HG03135 (cell line): ENCODE results near the gene AFF3.
"Not testable (repeated sequence)": the region's sequence is repeated elsewhere in the genome, so short reads cannot be mapped to it uniquely, and the experiment has no call there.

Source experiments
- ATAC-seq: cut with Tn5 transposase; IDR thresholded peaks from one replicate; pipeline ENCODE4 v1.9.1; 2021; ENCODE audit warnings: mild to moderate bottlenecking, moderate library complexity; ENCODE audit not compliant: unreplicated experiment

Gene AFF3

GRCh38 chr2:99974682-99975375 is 167.6 kb downstream of the AFF3 start:
- ATAC-seq: no peak

GRCh38 chr2:99974275-99974674 is 168.1 kb downstream of the AFF3 start:
- ATAC-seq: no peak

GRCh38 chr2:99971326-99971900 is 171.0 kb downstream of the AFF3 start:
- ATAC-seq: no peak

- no peak for ATAC-seq
Observed at GRCh38 chr2:99970292-99970868, 172.0 kb downstream of the AFF3 start.

GRCh38 chr2:99961196-99961913 is 181.0 kb downstream of the AFF3 start:
- no peak for ATAC-seq

GRCh38 chr2:99960790-99961189 is 181.6 kb downstream of the AFF3 start:
- no peak for ATAC-seq

GRCh38 chr2:99960291-99960690 is 182.1 kb downstream of the AFF3 start:
- no peak for ATAC-seq

GRCh38 chr2:99959261-99960014 is 183.0 kb downstream of the AFF3 start:
- no peak for ATAC-seq

GRCh38 chr2:99957332-99958133 is 184.9 kb downstream of the AFF3 start:
- no peak for ATAC-seq

GRCh38 chr2:99956232-99957030 is 186.0 kb downstream of the AFF3 start:
- no peak for ATAC-seq

GRCh38 chr2:99953750-99954149 is 188.6 kb downstream of the AFF3 start:
- ATAC-seq: no peak

- no peak for ATAC-seq
Observed at GRCh38 chr2:99949963-99950362, 192.4 kb downstream of the AFF3 start.

GRCh38 chr2:99949530-99949929 is 192.9 kb downstream of the AFF3 start:
- ATAC-seq: no peak

- ATAC-seq: no peak
Observed at GRCh38 chr2:99948010-99948409, 194.4 kb downstream of the AFF3 start.

- not testable (repeated sequence) for ATAC-seq
Observed at GRCh38 chr2:99947366-99947765, 195.0 kb downstream of the AFF3 start.

GRCh38 chr2:99944019-99944418 is 198.4 kb downstream of the AFF3 start:
- no peak for ATAC-seq

GRCh38 chr2:99942561-99943347 is 199.6 kb downstream of the AFF3 start:
- ATAC-seq: no peak

GRCh38 chr2:99940963-99941362 is 201.4 kb downstream of the AFF3 start:
- no peak for ATAC-seq

- no peak for ATAC-seq
Observed at GRCh38 chr2:99939135-99939534, 203.3 kb downstream of the AFF3 start.
